Naive thymus-derived CD4-positive, alpha-beta T cell (primary cell): ENCODE data around the gene DTNB. TPM values are rescaled to one million over a fixed set of nuclear protein-coding genes. Genes with fewer than 3 reads are reported as not detected.

ENCODE experiments used
- ATAC-seq: fragments of 150-1000 bp; cut with Tn5 transposase; 2 replicates; pipeline ENCODE4 v1.10.0; 2021; ENCODE audit warnings: mild to moderate bottlenecking, moderate library complexity
- CTCF ChIA-PET: fragments of 350-600 bp; sonication (Branson Sonifier 250); formaldehyde crosslinking; loops from one replicate; lab custom pipeline; 2021; ENCODE audit warnings: antibody characterized with exemption; lab: Charles Lee
- POLR2A ChIA-PET: fragments of 350-600 bp; sonication (Branson Sonifier 250); formaldehyde crosslinking; loops from one replicate; lab custom pipeline; 2021; ENCODE audit warnings: antibody characterized with exemption, inconsistent platforms; lab: Charles Lee
- DNase-seq, 9 donors: peaks; one replicate each; pipeline versions ENCODE4 v3.0.0 to v3.0.0-alpha.2; 2020 to 2022; ENCODE audit warnings: mixed read lengths in 1 of 9
- H3K27ac ChIP-seq: one replicate; pipeline ENCODE4 v1.7.0; 2013; ENCODE audit warnings: mild to moderate bottlenecking, low read depth, low read length, moderate library complexity
- H3K27me3 ChIP-seq, 2 donors: one replicate each; pipeline ENCODE4 v1.7.0; 2013; ENCODE audit warnings: low read length in 2 of 2, mild to moderate bottlenecking in 2 of 2, moderate library complexity in 2 of 2; ENCODE audit not compliant: control insufficient read depth in 2 of 2, insufficient read depth in 2 of 2
- H3K36me3 ChIP-seq, 3 experiments: 1 replicate in 2 of 3; 2 replicates in 1 of 3; pipeline ENCODE4 v1.7.0; 2013; ENCODE audit warnings: low read length in 3 of 3, mild to moderate bottlenecking in 3 of 3, moderate library complexity in 1 of 3; ENCODE audit not compliant: insufficient read depth in 3 of 3, control insufficient read depth in 2 of 3
- H3K4me1 ChIP-seq, 2 donors: one replicate each; pipeline ENCODE4 v1.7.0; 2013; ENCODE audit warnings: low read length in 2 of 2, mild to moderate bottlenecking in 2 of 2, moderate library complexity in 1 of 2; ENCODE audit not compliant: control insufficient read depth in 2 of 2, insufficient read depth in 2 of 2
- H3K4me3 ChIP-seq: 2 replicates; pipeline ENCODE4 v1.7.0; 2013; ENCODE audit warnings: mild to moderate bottlenecking, low read length
- H3K9me3 ChIP-seq, 3 experiments: 1 replicate in 2 of 3; 2 replicates in 1 of 3; pipeline ENCODE4 v1.7.0; 2013; ENCODE audit warnings: low read length in 3 of 3; ENCODE audit not compliant: control insufficient read depth in 2 of 3
- H3K27ac Mint-ChIP-seq, 9 donors: one replicate each; pipeline ENCODE4 v1.8.0; 2020 to 2022; ENCODE audit warnings: mixed read lengths in 9 of 9, mild to moderate bottlenecking in 8 of 9, moderate library complexity in 5 of 9, inconsistent platforms in 2 of 9
- H3K27me3 Mint-ChIP-seq, 5 donors: one replicate each; pipeline ENCODE4 v1.8.0; 2021 to 2022; ENCODE audit warnings: mixed read lengths in 5 of 5, mild to moderate bottlenecking in 1 of 5
- H3K36me3 Mint-ChIP-seq, 5 donors: one replicate each; pipeline ENCODE4 v1.8.0; 2020 to 2022; ENCODE audit warnings: mixed read lengths in 5 of 5, mild to moderate bottlenecking in 3 of 5, inconsistent platforms in 1 of 5
- H3K4me1 Mint-ChIP-seq, 7 donors: one replicate each; pipeline ENCODE4 v1.8.0; 2020 to 2022; ENCODE audit warnings: mixed read lengths in 7 of 7, mild to moderate bottlenecking in 3 of 7, inconsistent platforms in 1 of 7
- H3K4me3 Mint-ChIP-seq, 10 donors: one replicate each; pipeline ENCODE4 v1.8.0; 2020 to 2022; ENCODE audit warnings: mild to moderate bottlenecking in 10 of 10, mixed read lengths in 10 of 10, moderate library complexity in 6 of 10, inconsistent platforms in 2 of 10
- H3K9me3 Mint-ChIP-seq, 11 donors: one replicate each; pipeline ENCODE4 v1.8.0; 2020 to 2022; ENCODE audit warnings: mixed read lengths in 11 of 11, mild to moderate bottlenecking in 4 of 11, inconsistent platforms in 1 of 11, moderate library complexity in 1 of 11
- intact Hi-C, 2 donors: fragments of 100-400 bp; cut with micrococcal nuclease; formaldehyde crosslinking; loops; one replicate each; pipeline ENCODE4 v1.15.1; 2023
- polyA plus RNA-seq, 2 donors: library from polyadenylated mRNA; unstranded; fragments of 300-500 nt; fragmentation: Illumina TruSeq; gene quantifications; one replicate each; pipeline ENCODE4 v1.2.3, GENCODE V29; 2021
- total RNA-seq, 6 experiments: library from RNA in 5 of 6; stranded (reverse) in 5 of 6; gene quantifications; 1 replicate in 5 of 6; 2 replicates in 1 of 6; pipeline ENCODE4 v1.2.3 and lab custom pipeline; 2021 to 2026

Gene DTNB
- total and polyA plus RNA-seq, 7 experiments from 2014 or later: 17.0 to 56.2 (median 33.1) TPM

- H3K9me3 Mint-ChIP-seq: peaks cover 0 to 3% (median 0%) of the 10 kb centered on the region in 11 donors
- peaks cover 11 to 25% (median 18%) of the 10 kb centered on the region in 7 donors for H3K4me1 Mint-ChIP-seq
- DNase-seq: no peak
- ChIA-PET CTCF (interaction anchor here (1.2 kb wide), 1 partner anchor 28 kb away, joined by 3 read pairs; no protein-coding TSS in a partner anchor), POLR2A (interaction anchor here (1.2 to 2.0 kb wide), 2 partner anchors 11 to 15 kb away, joined by 3 to 5 read pairs; no protein-coding TSS in a partner anchor)
- peak overlapping the region in 1 of 9 donors; percentile 1 for H3K27ac Mint-ChIP-seq
- no peak overlapping the region for H3K4me3 ChIP-seq
- no peaks in the 10 kb centered on the region for H3K9me3 ChIP-seq
- no peaks in the 10 kb centered on the region for H3K36me3 ChIP-seq
- H3K36me3 Mint-ChIP-seq: peaks cover 0 to 3% (median 0%) of the 10 kb centered on the region in 5 donors
- H3K27me3 Mint-ChIP-seq: peaks cover 0 to 9% (median 0%) of the 10 kb centered on the region in 5 donors
- no peak overlapping the region for H3K4me3 Mint-ChIP-seq
- no peak overlapping the region for H3K27ac ChIP-seq
- no peak for ATAC-seq
- H3K27me3 ChIP-seq: no peaks in the 10 kb centered on the region
- intact Hi-C loops: loop anchor here in 1 of 2 donors (10.0 kb wide), 1 partner anchor 327 kb away; the partner anchor contains the start of gene DTNB
- H3K4me1 ChIP-seq: peaks cover under 1 to 6% of the 10 kb centered on the region in 2 donors
Observed at GRCh38 chr2:25347846-25348245, 325.5 kb downstream of the DTNB start.

GRCh38 chr2:25347205-25347815 lies 326.1 kb downstream of the DTNB start:
- H3K27me3 ChIP-seq: no peaks in the 10 kb centered on the region
- H3K27ac Mint-ChIP-seq: no peak overlapping the region

GRCh38 chr2:25343187-25343825 lies 330.1 kb downstream of the DTNB start:
- DNase-seq (no peak), ATAC-seq (no peak)
- peaks cover 0 to 3% (median 0%) of the 10 kb centered on the region in 5 donors for H3K36me3 Mint-ChIP-seq
- H3K27ac Mint-ChIP-seq: peak overlapping the region in 2 of 9 donors; percentile 2 to 23
- H3K9me3 Mint-ChIP-seq: no peaks in the 10 kb centered on the region
- Histone ChIP-seq H3K36me3 (no peaks in the 10 kb centered on the region), H3K27me3 (no peaks in the 10 kb centered on the region), H3K27ac (no peak overlapping the region), H3K9me3 (no peaks in the 10 kb centered on the region), H3K4me1 (peaks cover 5 to 22% of the 10 kb centered on the region in 2 donors), H3K4me3 (no peak overlapping the region)
- peaks cover 16 to 31% (median 20%) of the 10 kb centered on the region in 7 donors for H3K4me1 Mint-ChIP-seq
- H3K4me3 Mint-ChIP-seq: peak overlapping the region; percentile 68 to 88 (median 78)
- POLR2A ChIA-PET: interaction anchor here (0.9 to 1.6 kb wide), 8 partner anchors 19 to 70 kb away, joined by 3 to 14 read pairs (median 4); no protein-coding TSS in a partner anchor
- intact Hi-C loops: loop anchor here (5.0 to 10.0 kb wide), 2 partner anchors 331 to 534 kb away; partner anchors contain the start of genes ASXL2 (in 1 of the 2) and DTNB (in 1 of the 2)
- CTCF ChIA-PET: interaction anchor here (0.8 to 2.8 kb wide), 5 partner anchors 11 to 33 kb away, joined by 3 to 11 read pairs (median 4); no protein-coding TSS in a partner anchor
- no peaks in the 10 kb centered on the region for H3K27me3 Mint-ChIP-seq

More at GRCh38 chr2:25347205-25347815, 326.1 kb downstream of the DTNB start:
- Mint-ChIP-seq H3K4me3 (no peak overlapping the region), H3K9me3 (peaks cover 0 to 3% (median 0%) of the 10 kb centered on the region in 11 donors), H3K27me3 (peaks cover 0 to 6% (median 0%) of the 10 kb centered on the region in 5 donors), H3K4me1 (peaks cover 12 to 24% (median 18%) of the 10 kb centered on the region in 7 donors), H3K36me3 (peaks cover 0 to 3% (median 0%) of the 10 kb centered on the region in 5 donors)
- H3K27ac ChIP-seq: no peak overlapping the region
- H3K9me3 ChIP-seq: no peaks in the 10 kb centered on the region
- H3K4me1 ChIP-seq: peaks cover 5 to 10% of the 10 kb centered on the region in 2 donors
- ChIA-PET POLR2A (interaction anchor here (0.6 to 2.0 kb wide), 3 partner anchors 10 to 74 kb away, joined by 3 to 5 read pairs (median 3); no protein-coding TSS in a partner anchor), CTCF (interaction anchor here (0.6 to 1.3 kb wide), 4 partner anchors 9 to 65 kb away, joined by 3 to 4 read pairs (median 3); no protein-coding TSS in a partner anchor)
- intact Hi-C loops: loop anchor here in 1 of 2 donors (10.0 kb wide), 1 partner anchor 327 kb away; the partner anchor contains the start of gene DTNB
- no peak for DNase-seq
- no peak for ATAC-seq
- H3K4me3 ChIP-seq: no peak overlapping the region
- no peaks in the 10 kb centered on the region for H3K36me3 ChIP-seq

- Histone ChIP-seq H3K36me3 (no peaks in the 10 kb centered on the region), H3K4me3 (peak overlapping the region; percentile 56), H3K27ac (no peak overlapping the region), H3K9me3 (no peaks in the 10 kb centered on the region), H3K4me1 (peaks cover 5 to 29% of the 10 kb centered on the region in 2 donors), H3K27me3 (no peaks in the 10 kb centered on the region)
- peak; percentile 95 for ATAC-seq
- POLR2A ChIA-PET: interaction anchor here (0.9 to 1.6 kb wide), 8 partner anchors 20 to 70 kb away, joined by 3 to 14 read pairs (median 4); no protein-coding TSS in a partner anchor
- Mint-ChIP-seq H3K9me3 (no peaks in the 10 kb centered on the region), H3K27me3 (no peaks in the 10 kb centered on the region), H3K4me1 (peaks cover 18 to 30% (median 27%) of the 10 kb centered on the region in 7 donors), H3K4me3 (peak overlapping the region; percentile 68 to 88 (median 78)), H3K27ac (peak overlapping the region in 6 of 9 donors; percentile 10 to 89 (median 56)), H3K36me3 (peaks cover 0 to 3% (median 0%) of the 10 kb centered on the region in 5 donors)
- CTCF ChIA-PET: interaction anchor here (0.8 to 2.8 kb wide), 5 partner anchors 12 to 34 kb away, joined by 3 to 11 read pairs (median 4); no protein-coding TSS in a partner anchor
- intact Hi-C loops: loop anchor here (1.0 to 10.0 kb wide), 11 partner anchors 20 to 535 kb away; partner anchors contain the start of genes ASXL2 (in 1 of the 2) and DTNB (in 1 of the 2)
- DNase-seq: peak; percentile 67 to 88 (median 77)
Observed at GRCh38 chr2:25342372-25343186, 330.8 kb downstream of the DTNB start.

GRCh38 chr2:25341753-25342371 lies 331.5 kb downstream of the DTNB start, which contains the start of gene DNMT3A:
DNMT3A (minus strand) TSS chr2:25341925; CDS start chr2:25313984, 27,941 bp downstream.
- DNase-seq: peak in 8 of 9 donors; percentile 36 to 59 (median 46)
- Mint-ChIP-seq H3K9me3 (no peaks in the 10 kb centered on the region), H3K4me3 (peak within 1 kb of the TSS; percentile 68 to 88 (median 78)), H3K4me1 (peaks cover 24 to 34% (median 30%) of the 10 kb centered on the region in 7 donors), H3K27me3 (no peaks in the 10 kb centered on the region), H3K27ac (peak within 1 kb of the TSS in 6 of 9 donors; percentile 10 to 89 (median 56)), H3K36me3 (peaks cover 0 to 3% (median 0%) of the 10 kb centered on the region in 5 donors)
- POLR2A ChIA-PET: interaction anchor here (1.0 to 1.6 kb wide), 7 partner anchors 21 to 69 kb away, joined by 3 to 14 read pairs (median 5); no protein-coding TSS in a partner anchor
- Histone ChIP-seq H3K27ac (no peak within 1 kb of the TSS), H3K27me3 (no peaks in the 10 kb centered on the region), H3K4me1 (peaks cover 5 to 36% of the 10 kb centered on the region in 2 donors), H3K9me3 (no peaks in the 10 kb centered on the region), H3K36me3 (no peaks in the 10 kb centered on the region), H3K4me3 (peak within 1 kb of the TSS; percentile 56)
- intact Hi-C loops: loop anchor here (1.0 to 10.0 kb wide), 11 partner anchors 20 to 535 kb away; partner anchors contain the start of genes ASXL2 (in 1 of the 2) and DTNB (in 1 of the 2)
- ATAC-seq: peak; percentile 54
- CTCF ChIA-PET: interaction anchor here (1.0 to 2.8 kb wide), 4 partner anchors 12 to 34 kb away, joined by 3 to 11 read pairs (median 4); no protein-coding TSS in a partner anchor
